ENCODE data around the gene TBC1D7.

GRCh38 chr6:13362412-13362811 lies 34.1 kb upstream of the TBC1D7 start:
- TF ChIP-seq POLR2A (IDR thresholded peaks at IDR 0.05; ENCODE audit: low read depth, low read length) (no peak), POLR2AphosphoS5 (IDR thresholded peaks at IDR 0.05; ENCODE audit: low read depth, low read length) (no peak), TAF1 (IDR thresholded peaks at IDR 0.05; ENCODE audit: borderline replicate concordance, low read depth, low read length) (no peak)

Measured in GM12892 (cell line).